Measurements from ENCODE around the gene ZFAND3. TPM values are rescaled to one million over a fixed set of nuclear protein-coding genes. Genes with fewer than 3 reads are reported as not detected.

ZFAND3 gene
- total RNA-seq, 4 donors from 2014 or later = 37.3 to 70.1 (median 55.2) TPM

- 94% methylated on average over 11 of the region's 13 CpGs for WGBS
- DNase-seq (ENCODE audit: extremely low spot score) = no peak
- no peaks in the 10 kb centered on the region for H3K9me3 ChIP-seq
- H3K36me3 ChIP-seq = peaks cover 0 to 8% (median 0%) of the 10 kb centered on the region in 4 donors
- intact Hi-C loops (cut with DNase I) = no loop called here
- H3K4me3 ChIP-seq = no peak overlapping the region
- no peaks in the 10 kb centered on the region for H3K4me1 ChIP-seq
- no peak overlapping the region for H3K27ac ChIP-seq (replicated peaks in 1 of 4)
- no peak for TF ChIP-seq POLR2A (IDR thresholded peaks at IDR 0.05; ENCODE audit: low read depth)
- TF ChIP-seq POLR2AphosphoS5 (IDR thresholded peaks at IDR 0.05) = no peak
- no peak for TF ChIP-seq EP300 (IDR thresholded peaks at IDR 0.05)
- no peak for TF ChIP-seq CTCF (IDR thresholded peaks at IDR 0.05)
- H3K27me3 ChIP-seq = no peaks in the 10 kb centered on the region
These were observed 364.5 kb downstream of the ZFAND3 start for GRCh38 chr6:38183856-38184584.

- Histone ChIP-seq H3K4me3 (no peak overlapping the region), H3K36me3 (peaks cover 0 to 8% (median 0%) of the 10 kb centered on the region in 4 donors), H3K27me3 (no peaks in the 10 kb centered on the region), H3K4me1 (no peaks in the 10 kb centered on the region), H3K27ac (replicated peaks in 1 of 4) (no peak overlapping the region), H3K9me3 (no peaks in the 10 kb centered on the region)
- no peak for TF ChIP-seq CTCF (IDR thresholded peaks at IDR 0.05)
- no peak for TF ChIP-seq EP300 (IDR thresholded peaks at IDR 0.05)
- no peak for TF ChIP-seq POLR2AphosphoS5 (IDR thresholded peaks at IDR 0.05)
- TF ChIP-seq POLR2A (IDR thresholded peaks at IDR 0.05; ENCODE audit: low read depth) = no peak
- intact Hi-C loops (cut with DNase I) = no loop called here
- 91% methylated on average over 8 of the region's 11 CpGs for WGBS
- DNase-seq (ENCODE audit: extremely low spot score) = no peak
These were observed 365.1 kb downstream of the ZFAND3 start for GRCh38 chr6:38184585-38185080.

- H3K9me3 ChIP-seq = no peaks in the 10 kb centered on the region
- no peak overlapping the region for H3K27ac ChIP-seq (replicated peaks in 1 of 4)
- H3K36me3 ChIP-seq = peaks cover 0 to 8% (median 0%) of the 10 kb centered on the region in 4 donors
- no peaks in the 10 kb centered on the region for H3K4me1 ChIP-seq
- 94% methylated on average over 6 of the region's 6 CpGs for WGBS
- intact Hi-C loops (cut with DNase I) = no loop called here
- DNase-seq (ENCODE audit: extremely low spot score) = no peak
- no peak overlapping the region for H3K4me3 ChIP-seq
- TF ChIP-seq EP300 (IDR thresholded peaks at IDR 0.05) = no peak
- no peak for TF ChIP-seq POLR2AphosphoS5 (IDR thresholded peaks at IDR 0.05)
- TF ChIP-seq CTCF (IDR thresholded peaks at IDR 0.05) = no peak
- TF ChIP-seq POLR2A (IDR thresholded peaks at IDR 0.05; ENCODE audit: low read depth) = no peak
- H3K27me3 ChIP-seq = no peaks in the 10 kb centered on the region
These were observed 365.7 kb downstream of the ZFAND3 start for GRCh38 chr6:38185244-38185643.

- WGBS = 96% methylated on average over 8 of the region's 8 CpGs
- intact Hi-C loops (cut with DNase I) = no loop called here
These were observed 366.2 kb downstream of the ZFAND3 start for GRCh38 chr6:38185752-38186151.

More at GRCh38 chr6:38185752-38186151, 366.2 kb downstream of the ZFAND3 start:
- DNase-seq (ENCODE audit: extremely low spot score) = no peak
- H3K4me3 ChIP-seq = no peak overlapping the region
- H3K27me3 ChIP-seq = no peaks in the 10 kb centered on the region
- TF ChIP-seq CTCF (IDR thresholded peaks at IDR 0.05) = no peak
- TF ChIP-seq POLR2AphosphoS5 (IDR thresholded peaks at IDR 0.05) = no peak
- TF ChIP-seq EP300 (IDR thresholded peaks at IDR 0.05) = no peak
- no peak for TF ChIP-seq POLR2A (IDR thresholded peaks at IDR 0.05; ENCODE audit: low read depth)
- no peak overlapping the region for H3K27ac ChIP-seq (replicated peaks in 1 of 4)
- no peaks in the 10 kb centered on the region for H3K9me3 ChIP-seq
- H3K36me3 ChIP-seq = peaks cover 0 to 8% (median 0%) of the 10 kb centered on the region in 4 donors
- no peaks in the 10 kb centered on the region for H3K4me1 ChIP-seq
